ENCODE results near the gene DNAH11. TPM values are rescaled to one million over a fixed set of nuclear protein-coding genes. Genes with fewer than 3 reads are reported as not detected.
"Not testable (repeated sequence)": the region's sequence is repeated elsewhere in the genome, so short reads cannot be mapped to it uniquely, and the experiment has no call there.

Gene DNAH11
- total RNA-seq, 3 donors from 2014 or later = 0.32 to 2.2 (median 0.33) TPM

- no peak for DNase-seq (ENCODE audit: low spot score in 2 of 2)
- intact Hi-C loops (cut with DNase I; ENCODE audit: low total_unique reads) = no loop called here
Observed at GRCh38 chr7:21844742-21845141, 301.9 kb downstream of the DNAH11 start.

DNA sequence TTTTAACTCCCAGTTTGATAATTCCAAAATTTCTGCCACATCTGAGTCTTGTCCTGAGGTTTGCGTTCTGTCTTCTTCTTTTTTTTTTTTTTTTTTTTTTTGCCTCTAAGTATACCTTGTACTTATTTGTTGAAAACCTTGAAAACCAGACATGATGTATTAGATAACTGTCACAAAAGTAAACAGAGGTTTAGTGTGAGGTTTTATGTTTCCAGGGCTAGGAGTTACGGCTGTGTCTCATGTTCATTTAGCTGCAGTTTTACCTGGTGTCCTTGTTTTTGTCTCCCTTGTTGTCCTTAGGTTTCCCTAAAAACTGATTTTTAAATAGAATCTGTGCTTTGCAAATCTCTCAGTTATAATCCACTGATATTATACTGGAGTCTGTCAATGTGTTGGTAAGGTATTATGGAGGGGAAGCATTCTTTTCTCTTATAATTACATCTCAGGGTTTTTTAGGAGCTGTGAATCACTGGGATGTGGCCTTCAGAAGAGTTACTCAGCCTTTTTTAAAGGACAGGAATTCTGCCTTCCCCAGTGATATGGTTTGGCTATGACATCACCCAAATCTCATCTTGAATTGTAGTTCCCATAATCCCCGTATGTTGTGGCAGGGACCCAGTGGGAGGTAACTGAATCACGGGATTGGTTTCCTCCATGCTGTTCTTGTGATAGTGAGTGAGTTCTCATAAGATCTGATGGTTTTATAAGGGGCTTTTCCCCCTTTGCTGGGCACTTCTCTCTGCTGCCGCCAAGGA is 307.9 kb downstream of the DNAH11 start:
- Histone ChIP-seq H3K27ac (no peak overlapping the region), H3K4me3 (no peak overlapping the region), H3K36me3 (no peaks in the 10 kb centered on the region), H3K9me3 (no peaks in the 10 kb centered on the region), H3K4me1 (no peaks in the 10 kb centered on the region), H3K27me3 (no peaks in the 10 kb centered on the region)
- intact Hi-C loops (cut with DNase I; ENCODE audit: low total_unique reads) = no loop called here
- TF ChIP-seq POLR2AphosphoS5 (IDR thresholded peaks at IDR 0.05) (no peak), POLR2A (IDR thresholded peaks at IDR 0.05) (no peak)
- TF ChIP-seq, protein P1, sequence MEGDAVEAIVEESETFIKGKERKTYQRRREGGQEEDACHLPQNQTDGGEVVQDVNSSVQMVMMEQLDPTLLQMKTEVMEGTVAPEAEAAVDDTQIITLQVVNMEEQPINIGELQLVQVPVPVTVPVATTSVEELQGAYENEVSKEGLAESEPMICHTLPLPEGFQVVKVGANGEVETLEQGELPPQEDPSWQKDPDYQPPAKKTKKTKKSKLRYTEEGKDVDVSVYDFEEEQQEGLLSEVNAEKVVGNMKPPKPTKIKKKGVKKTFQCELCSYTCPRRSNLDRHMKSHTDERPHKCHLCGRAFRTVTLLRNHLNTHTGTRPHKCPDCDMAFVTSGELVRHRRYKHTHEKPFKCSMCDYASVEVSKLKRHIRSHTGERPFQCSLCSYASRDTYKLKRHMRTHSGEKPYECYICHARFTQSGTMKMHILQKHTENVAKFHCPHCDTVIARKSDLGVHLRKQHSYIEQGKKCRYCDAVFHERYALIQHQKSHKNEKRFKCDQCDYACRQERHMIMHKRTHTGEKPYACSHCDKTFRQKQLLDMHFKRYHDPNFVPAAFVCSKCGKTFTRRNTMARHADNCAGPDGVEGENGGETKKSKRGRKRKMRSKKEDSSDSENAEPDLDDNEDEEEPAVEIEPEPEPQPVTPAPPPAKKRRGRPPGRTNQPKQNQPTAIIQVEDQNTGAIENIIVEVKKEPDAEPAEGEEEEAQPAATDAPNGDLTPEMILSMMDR (IDR thresholded peaks at IDR 0.05) = no peak
- no peak for DNase-seq (ENCODE audit: low spot score in 2 of 2)

More at GRCh38 chr7:21844742-21845141, 301.9 kb downstream of the DNAH11 start:
- H3K4me3 ChIP-seq = no peak overlapping the region
- no peaks in the 10 kb centered on the region for H3K36me3 ChIP-seq
- H3K27me3 ChIP-seq = no peaks in the 10 kb centered on the region
- no peaks in the 10 kb centered on the region for H3K4me1 ChIP-seq
- H3K27ac ChIP-seq = no peak overlapping the region
- H3K9me3 ChIP-seq = no peaks in the 10 kb centered on the region
- no peak for TF ChIP-seq POLR2AphosphoS5 (IDR thresholded peaks at IDR 0.05)
- TF ChIP-seq, protein P1 (IDR thresholded peaks at IDR 0.05) = no peak
- no peak for TF ChIP-seq POLR2A (IDR thresholded peaks at IDR 0.05)

DNA sequence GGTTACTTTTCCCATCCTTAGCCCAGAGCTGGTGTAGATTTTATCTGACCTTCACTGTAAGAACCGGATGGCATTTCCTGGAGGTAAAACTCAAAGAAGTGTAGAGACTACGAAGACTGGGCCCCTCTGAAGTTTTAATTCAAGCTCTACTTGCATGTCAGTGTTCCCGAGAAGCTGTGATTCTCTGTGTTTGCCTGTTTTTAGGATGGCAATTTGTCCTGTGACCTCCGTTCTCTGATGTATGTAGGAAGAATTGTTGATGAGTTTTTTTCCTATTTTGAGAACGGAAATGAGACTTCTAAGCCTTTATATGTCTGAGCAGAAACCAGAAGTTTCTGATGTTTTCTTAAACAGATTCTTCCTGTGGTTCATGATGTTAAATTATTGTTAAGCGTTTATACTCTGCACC is 308.7 kb downstream of the DNAH11 start:
- intact Hi-C loops (cut with DNase I; ENCODE audit: low total_unique reads) = no loop called here
- H3K4me1 ChIP-seq = no peaks in the 10 kb centered on the region
- no peaks in the 10 kb centered on the region for H3K36me3 ChIP-seq

DNA sequence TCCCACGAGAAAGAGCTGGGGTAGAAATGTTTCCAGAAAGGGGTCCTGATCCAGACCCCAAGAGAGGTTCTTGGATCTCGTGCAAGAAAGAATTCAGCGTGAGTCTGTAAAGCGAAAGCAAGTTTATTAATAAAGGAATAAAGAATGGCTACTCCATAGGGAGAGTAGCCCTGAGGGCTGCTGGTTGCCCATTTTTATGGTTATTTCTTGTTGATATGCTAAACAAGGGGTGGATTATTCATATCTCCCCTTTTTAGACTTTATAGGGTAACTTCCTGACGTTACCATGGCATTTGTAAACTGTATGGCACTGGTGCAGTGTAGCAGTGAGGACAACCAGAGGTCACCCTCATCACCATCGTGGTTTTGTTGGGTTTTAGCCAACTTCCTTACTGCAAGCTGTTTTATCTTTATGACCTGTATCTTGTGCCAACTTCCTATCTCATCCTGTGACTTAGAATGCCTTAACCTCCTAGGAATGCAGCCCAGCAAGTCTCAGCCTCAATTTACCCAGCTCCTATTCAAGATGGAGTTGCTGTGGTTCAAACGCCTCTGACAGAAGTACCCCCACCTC is 322.9 kb downstream of the DNAH11 start:
- H3K4me1 ChIP-seq; H3K27me3 ChIP-seq; H3K36me3 ChIP-seq; DNase-seq (ENCODE audit: low spot score in 2 of 2); H3K27ac ChIP-seq; intact Hi-C loops (cut with DNase I; ENCODE audit: low total_unique reads); H3K4me3 ChIP-seq; H3K9me3 ChIP-seq: not testable (repeated sequence)

More for the DNA sequence above, 308.7 kb downstream of the DNAH11 start:
- no peak for DNase-seq (ENCODE audit: low spot score in 2 of 2)
- Histone ChIP-seq H3K4me3 (no peak overlapping the region), H3K27me3 (no peaks in the 10 kb centered on the region), H3K9me3 (no peaks in the 10 kb centered on the region), H3K27ac (no peak overlapping the region)
- TF ChIP-seq POLR2A (IDR thresholded peaks at IDR 0.05) (no peak), POLR2AphosphoS5 (IDR thresholded peaks at IDR 0.05) (no peak)
- TF ChIP-seq, protein P1 (IDR thresholded peaks at IDR 0.05) = no peak

- TF ChIP-seq, protein P1 (IDR thresholded peaks at IDR 0.05) = no peak
- no peak for TF ChIP-seq POLR2A (IDR thresholded peaks at IDR 0.05)
- Histone ChIP-seq H3K4me3 (no peak overlapping the region), H3K36me3 (no peaks in the 10 kb centered on the region), H3K4me1 (no peaks in the 10 kb centered on the region), H3K27me3 (no peaks in the 10 kb centered on the region), H3K9me3 (no peaks in the 10 kb centered on the region), H3K27ac (no peak overlapping the region)
- intact Hi-C loops (cut with DNase I; ENCODE audit: low total_unique reads) = no loop called here
- DNase-seq (ENCODE audit: low spot score in 2 of 2) = no peak
Observed at GRCh38 chr7:21866731-21867130, 323.9 kb downstream of the DNAH11 start.
